Thoracic aorta (tissue), 2 donors: Measurements from ENCODE around the gene UGT1A3. TPM values are rescaled to one million over a fixed set of nuclear protein-coding genes. Genes with fewer than 3 reads are reported as not detected.

Experiments
- ATAC-seq: fragments of 150-250 bp; one replicate; pipeline ENCODE4 v1.8.0; 2017; ENCODE audit warnings: low read depth; ENCODE audit not compliant: insufficient number of reproducible peaks, low FRiP score
- DNase-seq: peaks from one replicate; pipeline ENCODE4 v3.0.0-alpha.2; 2020; ENCODE audit warnings: low spot score
- H3K27ac ChIP-seq, 2 donors: fragments of 200-600 bp; sonication (generic); 1 replicate in 1 of 2; 2 replicates in 1 of 2; pipeline ENCODE4 v1.5.1; 2016; ENCODE audit warnings: mild to moderate bottlenecking in 2 of 2, moderate library complexity in 2 of 2
- H3K27me3 ChIP-seq: fragments of 200-600 bp; sonication (generic); replicated peaks from 2 replicates; pipeline ENCODE4 v1.6.0; 2016; ENCODE audit warnings: mild to moderate bottlenecking; ENCODE audit not compliant: insufficient read depth
- H3K36me3 ChIP-seq: fragments of 200-600 bp; sonication (generic); one replicate; pipeline ENCODE4 v1.5.1; 2016
- H3K4me1 ChIP-seq, 2 donors: fragments of 200-600 bp; sonication (generic); 1 replicate in 1 of 2; 2 replicates in 1 of 2; pipeline versions ENCODE4 v1.5.1 to v1.6.0; 2016; ENCODE audit warnings: low read depth in 2 of 2, mild to moderate bottlenecking in 1 of 2; ENCODE audit not compliant: control insufficient read depth in 1 of 2
- H3K4me3 ChIP-seq: fragments of 200-600 bp; sonication (generic); 2 replicates; pipeline ENCODE4 v1.5.1; 2016; ENCODE audit warnings: mild to moderate bottlenecking
- H3K9me3 ChIP-seq: fragments of 200-600 bp; sonication (generic); 2 replicates; pipeline ENCODE4 v1.5.1; 2016
- CTCF ChIP-seq: fragments of 200-600 bp; sonication (generic); IDR thresholded peaks from one replicate; pipeline ENCODE4 v1.5.1; 2019; ENCODE audit warnings: antibody characterized with exemption
- total RNA-seq, 2 donors: library from RNA; depleted of rRNA; stranded (reverse); fragments of >200 nt; gene quantifications; one replicate each; pipeline versions ENCODE4 v1.1.0 to v1.2.3, GENCODE V29; 2016

The UGT1A3 gene
- total RNA-seq, 2 donors from 2014 or later = not detected

- H3K27ac ChIP-seq = no peak overlapping the region
- no peak for TF ChIP-seq CTCF
- no peaks in the 10 kb centered on the region for H3K36me3 ChIP-seq
- no peaks in the 10 kb centered on the region for H3K9me3 ChIP-seq
- ATAC-seq = no peak
- no peak for DNase-seq
- no peaks in the 10 kb centered on the region for H3K4me1 ChIP-seq
- H3K4me3 ChIP-seq = no peak overlapping the region
- H3K27me3 ChIP-seq = no peaks in the 10 kb centered on the region
Observed at GRCh38 chr2:233791883-233792329, 63.1 kb downstream of the UGT1A3 start.

- ATAC-seq (no peak), DNase-seq (no peak)
- TF ChIP-seq CTCF = no peak
- Histone ChIP-seq H3K27me3 (no peaks in the 10 kb centered on the region), H3K4me1 (no peaks in the 10 kb centered on the region), H3K27ac (no peak overlapping the region), H3K36me3 (no peaks in the 10 kb centered on the region), H3K9me3 (no peaks in the 10 kb centered on the region), H3K4me3 (no peak overlapping the region)
Observed at GRCh38 chr2:233792720-233793119, 63.9 kb downstream of the UGT1A3 start.

- H3K4me1 ChIP-seq = no peaks in the 10 kb centered on the region
- ATAC-seq = no peak
- H3K4me3 ChIP-seq = no peak overlapping the region
- no peak for TF ChIP-seq CTCF
- DNase-seq = no peak
- no peaks in the 10 kb centered on the region for H3K27me3 ChIP-seq
- no peak overlapping the region for H3K27ac ChIP-seq
- no peaks in the 10 kb centered on the region for H3K9me3 ChIP-seq
- no peaks in the 10 kb centered on the region for H3K36me3 ChIP-seq
Observed at GRCh38 chr2:233793465-233794127, 64.8 kb downstream of the UGT1A3 start.

GRCh38 chr2:233794128-233794658, 65.4 kb downstream of the UGT1A3 start:
- no peak for TF ChIP-seq CTCF
- H3K4me1 ChIP-seq = no peaks in the 10 kb centered on the region
- H3K27ac ChIP-seq = no peak overlapping the region
- DNase-seq = no peak
- H3K27me3 ChIP-seq = no peaks in the 10 kb centered on the region
- no peaks in the 10 kb centered on the region for H3K9me3 ChIP-seq
- ATAC-seq = no peak
- no peak overlapping the region for H3K4me3 ChIP-seq
- no peaks in the 10 kb centered on the region for H3K36me3 ChIP-seq

GRCh38 chr2:233795735-233796171, 66.9 kb downstream of the UGT1A3 start:
- Histone ChIP-seq H3K4me1 (no peaks in the 10 kb centered on the region), H3K4me3 (no peak overlapping the region), H3K27me3 (no peaks in the 10 kb centered on the region), H3K27ac (no peak overlapping the region), H3K9me3 (no peaks in the 10 kb centered on the region), H3K36me3 (no peaks in the 10 kb centered on the region)
- no peak for TF ChIP-seq CTCF
- ATAC-seq (no peak), DNase-seq (no peak)
